Stimulated activated CD4-positive, alpha-beta T cell treated with anti-CD3 and anti-CD28 coated beads, Interleukin-15, amount 100 ng/mL, for 24 hours (primary cell): ENCODE results near the gene DHRS3.
"Not testable (repeated sequence)": the region's sequence is repeated elsewhere in the genome, so short reads cannot be mapped to it uniquely, and the experiment has no call there.

Experiments used
- DNase-seq: peaks from one replicate; pipeline ENCODE4 v3.0.0-alpha.2; 2020

The DHRS3 gene, protein sequence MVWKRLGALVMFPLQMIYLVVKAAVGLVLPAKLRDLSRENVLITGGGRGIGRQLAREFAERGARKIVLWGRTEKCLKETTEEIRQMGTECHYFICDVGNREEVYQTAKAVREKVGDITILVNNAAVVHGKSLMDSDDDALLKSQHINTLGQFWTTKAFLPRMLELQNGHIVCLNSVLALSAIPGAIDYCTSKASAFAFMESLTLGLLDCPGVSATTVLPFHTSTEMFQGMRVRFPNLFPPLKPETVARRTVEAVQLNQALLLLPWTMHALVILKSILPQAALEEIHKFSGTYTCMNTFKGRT

DNA sequence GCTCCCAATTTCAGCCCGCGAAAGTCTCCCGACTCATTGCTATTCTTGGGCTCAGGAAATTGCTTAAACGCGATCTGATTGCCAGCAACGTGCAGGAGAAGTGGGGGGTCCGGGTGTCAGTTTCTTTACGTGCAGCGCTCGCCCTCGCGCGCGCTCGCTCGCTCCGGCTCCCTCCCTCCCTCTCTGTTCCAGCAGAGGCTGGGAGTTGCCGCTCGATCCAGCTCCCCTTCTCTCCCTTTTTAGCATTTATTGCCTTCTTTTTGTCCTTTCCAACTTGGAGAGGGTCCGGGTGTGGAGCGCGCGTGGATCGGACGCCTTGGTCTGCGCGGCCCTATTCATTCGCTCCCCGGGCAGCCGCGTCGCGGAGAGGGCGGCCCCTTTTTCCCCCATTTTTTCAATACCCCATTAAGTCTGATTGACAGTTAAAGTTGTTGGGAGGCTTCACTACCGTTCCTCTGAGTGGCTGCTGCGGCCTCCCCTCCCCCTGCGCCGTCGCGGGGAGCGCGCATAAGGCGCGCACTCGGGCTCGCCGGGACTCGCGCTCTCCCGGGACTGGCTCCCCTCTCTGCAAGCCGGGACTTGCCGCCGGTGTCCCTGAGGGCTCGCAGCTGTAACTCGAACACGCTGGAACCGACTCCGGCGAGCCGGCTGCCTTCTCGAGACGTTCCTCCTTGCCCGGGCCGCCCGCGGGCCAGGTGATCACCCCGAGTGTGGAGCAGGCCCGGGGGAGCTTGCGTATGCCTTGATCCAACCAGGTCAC lies at the start of gene DHRS3:
Gene DHRS3, minus strand, starts transcription at position 310 of the 760 bp plus-strand sequence. CDS start 862 bp downstream, outside the sequence.
- DNase-seq = peak; percentile 73

GRCh38 chr1:12666141-12666735 lies 48.2 kb upstream of the DHRS3 start:
- DNase-seq = no peak

DNA sequence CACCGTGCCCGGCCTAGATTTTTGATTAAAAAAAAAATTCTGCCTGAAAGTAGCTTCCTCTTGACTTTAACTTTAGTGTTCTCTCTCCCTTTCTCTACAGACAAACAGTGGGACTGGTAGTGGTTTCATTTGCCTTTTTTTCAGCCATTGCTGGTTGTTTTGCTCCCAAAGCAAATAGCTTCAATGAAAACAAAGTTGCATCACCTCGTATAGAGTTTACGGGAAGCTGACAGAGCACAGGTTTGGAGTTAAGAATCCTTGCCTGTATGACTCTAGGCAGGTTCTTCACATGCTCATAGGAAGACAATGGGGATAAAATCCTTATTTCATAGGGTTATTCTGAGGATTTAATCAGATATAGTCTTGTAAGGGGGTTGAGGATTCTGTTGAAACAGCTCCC lies 47.5 kb upstream of the DHRS3 start:
- DNase-seq = no peak

DNA sequence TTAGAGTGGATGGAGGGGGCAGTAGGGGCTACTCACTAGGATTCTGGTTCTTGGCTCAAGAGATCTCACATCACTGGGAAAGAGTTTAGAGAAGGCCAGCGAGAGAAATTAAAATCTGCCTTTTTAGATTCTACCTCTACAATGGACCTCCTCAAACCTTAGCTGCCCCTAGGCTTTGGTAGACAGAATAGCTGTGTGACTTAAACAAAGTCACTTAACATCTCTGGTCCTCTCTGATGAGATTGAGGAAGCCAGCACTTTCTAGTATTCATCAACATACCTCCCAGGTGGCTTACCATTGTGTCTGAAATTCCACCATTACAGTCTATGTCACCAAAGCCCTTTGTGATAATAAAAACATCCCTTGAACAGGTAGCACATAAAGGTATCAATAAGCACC lies 44.5 kb upstream of the DHRS3 start:
- no peak for DNase-seq

DNA sequence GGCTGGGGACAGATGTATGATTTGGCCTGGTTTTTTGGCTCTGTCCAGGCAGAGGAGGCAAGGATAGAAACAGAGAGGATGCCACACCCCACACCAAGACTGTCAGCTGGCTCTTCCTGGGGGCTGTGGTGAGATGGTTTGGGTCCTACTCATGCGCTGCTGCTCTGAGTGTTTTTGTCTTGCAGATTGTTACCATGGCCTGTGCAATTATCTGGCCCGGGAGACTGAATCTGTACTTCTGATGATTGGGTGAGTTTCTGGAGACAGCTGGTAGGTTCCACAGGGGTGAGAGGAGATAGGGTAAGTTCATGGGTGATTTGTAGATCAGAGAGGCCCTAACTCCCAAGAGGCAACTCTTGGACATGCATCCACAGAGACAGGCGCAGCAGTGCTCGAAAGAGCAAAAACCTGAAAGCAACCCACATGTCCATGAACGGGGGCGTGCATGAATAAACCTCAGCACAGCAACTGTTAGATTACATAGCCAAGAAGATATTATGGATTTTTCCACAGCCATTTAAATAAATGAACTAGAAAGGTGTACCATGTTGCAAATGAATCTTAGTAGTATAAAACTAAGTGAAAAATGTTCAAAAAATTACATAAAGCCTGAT lies 43.7 kb upstream of the DHRS3 start:
- no peak for DNase-seq

GRCh38 chr1:12658531-12659453 lies 40.8 kb upstream of the DHRS3 start:
- peak; percentile 77 for DNase-seq

DNA sequence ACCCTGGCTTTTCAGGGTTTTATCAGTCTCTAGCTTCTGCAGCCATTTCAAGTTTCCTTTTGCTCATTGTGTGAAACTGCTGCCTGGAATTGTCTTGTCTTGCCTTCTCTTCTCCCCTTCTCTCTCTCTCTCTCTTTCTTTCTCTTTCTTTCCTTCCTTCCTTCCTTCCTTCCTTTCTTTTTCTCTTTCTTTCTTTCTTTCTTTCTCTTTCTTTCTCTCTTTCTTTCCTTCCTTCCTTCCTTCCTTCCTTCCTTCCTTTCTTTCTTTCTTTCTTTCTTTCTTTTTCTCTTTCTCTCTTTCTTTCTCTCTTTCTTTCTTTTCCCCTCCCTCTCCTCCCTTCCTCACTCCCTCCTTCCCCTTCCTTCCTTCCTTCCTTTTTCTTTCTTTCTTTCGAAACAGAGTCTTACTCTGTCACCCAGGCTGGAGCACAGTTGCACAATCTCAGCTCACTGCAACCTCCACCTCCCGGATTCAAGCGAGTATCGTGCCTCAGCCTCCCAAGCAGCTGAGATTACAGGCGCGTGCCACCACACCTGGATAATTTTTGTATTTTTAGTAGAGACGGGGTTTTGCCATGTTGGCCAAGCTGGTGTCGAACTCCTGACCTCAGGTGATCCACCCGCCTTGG lies 40.0 kb upstream of the DHRS3 start:
- not testable (repeated sequence) for DNase-seq

GRCh38 chr1:12657060-12657884 lies 39.3 kb upstream of the DHRS3 start:
- no peak for DNase-seq

GRCh38 chr1:12656575-12656974 lies 38.6 kb upstream of the DHRS3 start:
- no peak for DNase-seq

DNA sequence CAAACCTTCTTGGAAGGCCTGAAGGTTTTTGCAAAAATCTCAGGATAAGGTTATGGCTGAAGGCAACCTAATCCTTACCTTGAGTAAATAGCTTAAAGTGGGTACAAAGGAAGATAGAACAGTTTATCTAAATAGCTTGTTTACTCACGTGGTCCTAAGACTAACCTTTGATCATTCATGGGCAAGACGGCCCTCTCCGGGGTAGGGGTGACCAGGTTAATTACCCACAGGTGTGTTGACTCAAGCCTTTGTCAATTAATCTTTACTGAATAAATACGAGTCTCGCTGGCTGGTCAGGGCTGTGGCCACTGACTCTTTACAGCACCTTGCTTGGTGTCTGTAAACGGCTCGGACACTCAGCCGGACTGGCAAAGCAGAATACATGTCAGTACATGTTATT lies 36.6 kb upstream of the DHRS3 start:
- no peak for DNase-seq

DNA sequence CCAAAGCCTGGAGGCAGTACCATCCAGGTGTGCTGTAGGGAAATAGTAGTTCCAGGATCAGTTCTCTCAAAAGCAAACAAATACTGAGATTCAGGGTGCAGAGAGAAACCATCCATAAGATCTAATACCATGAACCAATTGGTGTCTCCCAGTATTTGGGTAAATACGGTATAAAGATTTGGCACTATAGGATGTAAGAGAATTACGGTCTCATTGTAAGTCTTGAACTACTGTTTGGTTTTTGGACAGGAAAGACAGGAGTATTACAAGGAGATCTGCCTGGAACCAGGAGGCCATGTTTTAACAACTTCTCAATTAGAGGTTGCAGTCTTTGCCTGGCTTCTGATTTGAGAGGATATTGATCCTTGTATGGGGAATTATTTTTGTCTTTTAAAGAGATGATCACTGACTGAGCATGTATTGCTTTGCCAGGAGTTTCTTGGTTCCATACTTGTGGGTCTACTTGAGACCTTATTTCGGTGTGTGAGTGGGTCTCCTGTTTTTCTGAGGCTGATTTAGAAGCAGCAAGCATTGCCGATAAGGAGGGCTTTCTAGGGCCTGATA lies 36.1 kb upstream of the DHRS3 start:
- no peak for DNase-seq

DNA sequence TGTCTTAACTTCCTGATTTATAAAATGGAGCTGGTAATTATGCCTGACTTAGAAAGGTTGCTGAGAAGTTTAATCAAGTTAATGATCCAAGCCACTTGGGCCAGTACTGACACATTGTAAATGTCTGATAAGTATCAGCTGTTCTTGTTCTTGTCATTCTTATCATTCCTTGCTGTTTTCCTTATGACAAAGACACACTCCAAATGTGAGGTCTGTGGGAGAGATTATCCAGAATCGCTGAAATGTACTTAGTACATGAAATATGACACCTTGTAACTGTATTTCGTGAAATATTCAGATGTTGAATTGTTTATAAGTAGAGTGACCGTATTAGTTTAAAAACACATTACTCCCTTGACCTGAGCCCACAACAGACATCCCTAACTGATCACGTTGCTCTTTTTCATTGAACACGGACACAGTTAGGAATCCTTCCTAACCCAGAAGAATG lies 32.0 kb upstream of the DHRS3 start:
- no peak for DNase-seq

DNA sequence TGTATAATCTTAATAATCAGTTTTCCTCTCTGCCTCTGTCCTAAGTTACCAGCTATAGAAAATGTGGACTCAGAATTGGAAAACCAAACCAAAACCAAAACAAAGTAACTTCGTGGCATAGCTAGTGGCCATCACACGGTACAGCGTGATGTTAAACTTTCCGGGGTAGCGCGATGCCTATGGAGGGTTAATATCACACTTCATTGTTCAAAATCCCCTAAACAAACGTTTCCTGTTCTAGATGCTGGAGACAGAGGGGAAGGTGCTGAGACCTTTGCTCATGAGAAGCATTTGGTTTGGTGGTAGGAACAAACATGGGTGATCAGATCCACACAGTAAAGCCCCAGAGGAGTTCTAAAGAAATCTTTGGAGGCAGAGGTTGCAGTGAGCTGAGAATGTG lies 30.7 kb upstream of the DHRS3 start:
- no peak for DNase-seq

DNA sequence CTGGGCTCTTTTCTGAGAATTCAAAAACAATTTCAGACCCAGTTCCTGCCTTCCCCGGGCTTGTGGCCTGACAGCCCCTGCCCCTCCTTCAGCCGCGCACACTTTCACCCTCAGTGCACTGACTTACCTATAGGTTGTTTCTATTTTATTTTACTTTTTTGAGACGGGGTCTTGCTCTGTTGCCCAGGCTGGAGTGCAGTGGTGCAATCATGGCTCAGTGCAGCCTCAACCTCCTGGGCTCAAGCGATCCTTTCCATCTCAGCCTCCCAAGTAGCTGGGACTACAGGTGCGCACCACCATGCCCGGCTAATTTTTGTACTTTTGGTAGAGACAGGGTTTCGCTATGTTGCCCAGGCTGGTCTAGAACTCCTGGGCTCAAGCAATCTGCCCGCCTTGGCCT lies 27.4 kb upstream of the DHRS3 start:
- not testable (repeated sequence) for DNase-seq

GRCh38 chr1:12644829-12645228 lies 26.8 kb upstream of the DHRS3 start:
- no peak for DNase-seq

DNA sequence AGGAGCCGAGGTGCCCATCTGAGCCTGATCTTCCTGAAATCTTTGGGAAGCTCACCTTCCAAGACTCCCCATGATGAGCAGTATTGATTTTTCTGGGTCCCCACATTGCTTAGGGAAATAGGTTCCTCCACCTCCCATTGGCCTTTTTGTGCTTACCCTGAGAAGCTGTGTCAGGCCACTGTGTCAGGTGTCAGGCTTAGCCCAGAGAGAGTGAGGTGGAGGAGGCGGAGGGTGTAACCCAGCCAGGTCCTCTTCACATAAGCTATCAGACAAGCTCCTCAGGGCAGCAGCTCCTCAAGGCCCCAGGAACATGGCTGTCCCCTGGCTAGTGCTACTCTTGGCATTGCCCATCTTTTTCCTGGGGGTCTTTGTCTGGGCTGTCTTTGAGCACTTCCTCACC lies 26.2 kb upstream of the DHRS3 start:
- DNase-seq = no peak

GRCh38 chr1:12643785-12644184 lies 25.8 kb upstream of the DHRS3 start, which contains the start of gene AADACL4:
Gene AADACL4, plus strand, starts transcription at chr1:12644085. Its CDS starts 462 bp downstream, at chr1:12644547.
- no peak for DNase-seq

DNA sequence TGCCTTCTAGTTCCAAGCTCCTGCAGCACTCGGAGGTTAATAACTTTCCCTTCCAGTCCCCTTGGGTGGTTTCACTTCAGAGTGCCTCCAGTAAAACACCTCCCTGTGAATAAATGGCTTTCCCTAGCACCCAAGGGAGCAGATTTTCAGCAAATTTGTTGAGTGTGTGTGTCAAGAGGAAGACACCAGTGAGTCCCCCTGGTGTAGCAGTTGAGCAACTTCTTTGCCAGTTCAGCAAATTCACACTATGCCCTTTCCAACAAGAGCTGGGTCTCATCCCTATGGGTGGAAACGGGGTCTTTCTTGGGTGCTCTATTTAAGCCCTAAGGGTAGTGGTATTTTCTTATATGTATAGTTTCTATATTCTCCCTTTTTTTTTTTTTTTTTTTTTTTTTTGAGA lies 25.1 kb upstream of the DHRS3 start:
- DNase-seq = no peak

DNA sequence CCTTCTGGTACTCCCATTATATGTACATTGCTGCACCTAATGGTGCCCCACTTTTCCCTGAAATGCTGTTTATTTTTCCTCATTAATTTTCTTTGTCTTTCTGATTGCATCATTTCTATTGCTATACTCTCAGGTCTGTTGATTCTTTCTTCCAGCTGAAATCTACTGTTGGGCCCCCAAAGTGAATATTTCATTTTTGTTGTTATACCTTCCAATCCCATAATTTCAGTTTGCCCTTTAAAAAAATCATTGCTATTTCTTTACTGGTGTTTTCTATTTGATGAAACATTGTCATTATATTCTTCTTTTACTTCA lies 22.9 kb upstream of the DHRS3 start:
- no peak for DNase-seq

DNA sequence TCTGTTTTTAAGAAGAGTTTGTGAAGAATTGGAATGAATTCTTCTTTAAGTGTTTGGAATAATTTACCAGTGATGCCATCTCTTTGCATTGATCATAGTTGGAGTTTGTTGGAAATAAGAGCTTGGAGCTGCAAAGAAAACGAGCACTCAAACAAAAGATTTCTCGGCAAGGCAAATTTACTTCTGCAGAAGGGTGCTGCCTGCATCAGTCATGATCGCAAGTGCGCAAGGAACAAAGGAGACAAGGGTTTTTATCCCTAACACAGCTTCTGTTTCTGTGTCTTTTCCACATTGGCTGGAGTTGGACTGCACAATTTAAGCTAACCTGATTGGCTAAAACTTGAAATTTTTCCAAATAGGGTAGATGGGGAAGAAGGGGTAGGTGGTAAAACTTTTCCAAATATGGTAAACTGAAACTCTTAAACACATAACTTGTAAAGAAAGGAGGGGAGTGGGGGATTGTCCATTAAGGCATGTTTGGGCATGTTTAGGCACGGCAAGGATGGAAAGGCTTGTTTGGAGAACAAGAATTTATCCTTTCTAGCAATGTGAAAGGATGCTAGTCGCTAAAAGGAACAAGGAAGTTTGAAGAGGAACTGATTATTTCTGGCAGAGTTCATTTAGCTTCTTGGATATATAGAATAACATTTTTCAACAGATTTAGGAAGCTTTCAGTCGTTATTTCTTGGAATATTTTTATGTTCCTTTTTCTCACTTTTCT lies 22.4 kb upstream of the DHRS3 start:
- no peak for DNase-seq
